OCI-LY1 (cell line): ENCODE measurements around the gene ST6GAL2.
A peak's percentile ranks its signal among the peaks of the same experiment; 100 is the strongest.

Experiments used
- H2AFZ ChIP-seq: fragments of 200-600 bp; sonication (generic), shearing (Covaris generic); 2 replicates; pipeline ENCODE4 v1.6.0; 2014; ENCODE audit warnings: antibody characterized with exemption, mild to moderate bottlenecking, low read length
- H3F3A ChIP-seq: fragments of 200-600 bp; sonication (generic), shearing (Covaris generic); 2 replicates; pipeline ENCODE4 v1.6.0; 2014; ENCODE audit warnings: mild to moderate bottlenecking, antibody characterized with exemption, low read length, moderate library complexity; ENCODE audit not compliant: insufficient read depth
- H3K27ac ChIP-seq: fragments of 200-600 bp; sonication (generic); 2 replicates; pipeline ENCODE4 v1.5.1; 2014; ENCODE audit warnings: low read length, mixed run types, mild to moderate bottlenecking, low read depth; ENCODE audit not compliant: poor library complexity, severe bottlenecking
- H3K27me3 ChIP-seq: fragments of 200-600 bp; sonication (generic); 2 replicates; pipeline ENCODE4 v1.6.0; 2014; ENCODE audit warnings: antibody characterized with exemption, mild to moderate bottlenecking, low read length, moderate library complexity; ENCODE audit not compliant: insufficient read depth
- H3K36me3 ChIP-seq: fragments of 200-600 bp; sonication (generic); 2 replicates; pipeline ENCODE4 v1.6.1; 2014; ENCODE audit warnings: mild to moderate bottlenecking, antibody characterized with exemption, low read length, moderate library complexity, mixed read lengths; ENCODE audit not compliant: insufficient read depth
- H3K4me1 ChIP-seq: fragments of 200-600 bp; sonication (generic); 2 replicates; pipeline ENCODE4 v1.5.1; 2014; ENCODE audit warnings: mild to moderate bottlenecking, low read length, moderate library complexity; ENCODE audit not compliant: insufficient read depth, severe bottlenecking
- H3K4me2 ChIP-seq: fragments of 200-600 bp; sonication (generic), shearing (Covaris generic); 2 replicates; pipeline ENCODE4 v1.6.1; 2014; ENCODE audit warnings: low read length
- H3K4me3 ChIP-seq: fragments of 200-600 bp; sonication (generic); 2 replicates; pipeline ENCODE4 v1.5.1; 2014; ENCODE audit warnings: low read length, low read depth, mild to moderate bottlenecking, mixed read lengths; ENCODE audit not compliant: poor library complexity, severe bottlenecking
- H3K79me2 ChIP-seq: fragments of 200-600 bp; shearing (Covaris generic); 2 replicates; pipeline ENCODE4 v1.6.1; 2016; ENCODE audit warnings: mixed run types, low read length, mixed read lengths; ENCODE audit not compliant: insufficient read depth
- H3K9ac ChIP-seq: fragments of 200-600 bp; sonication (generic), shearing (Covaris generic); 2 replicates; pipeline ENCODE4 v1.6.1; 2014; ENCODE audit warnings: mild to moderate bottlenecking, low read length, mixed read lengths
- H3K9me2 ChIP-seq: fragments of 200-600 bp; sonication (generic), shearing (Covaris generic); 2 replicates; pipeline ENCODE4 v1.6.1; 2014; ENCODE audit warnings: low read depth, mild to moderate bottlenecking, low read length, mixed read lengths
- H3K9me3 ChIP-seq: fragments of 200-600 bp; shearing (Covaris generic); 2 replicates; pipeline ENCODE4 v1.6.1; 2014; ENCODE audit warnings: low read length, mixed read lengths
- H4K20me1 ChIP-seq: fragments of 200-600 bp; sonication (generic), shearing (Covaris generic); 2 replicates; pipeline ENCODE4 v1.6.0; 2016; ENCODE audit warnings: mild to moderate bottlenecking, low read length; ENCODE audit not compliant: insufficient read depth
- EZH2 ChIP-seq: fragments of 200-600 bp; sonication (generic), shearing (Covaris generic); IDR thresholded peaks from 2 replicates; pipeline ENCODE4 v1.8.0; 2017; ENCODE audit warnings: borderline replicate concordance, mixed run types, mild to moderate bottlenecking, antibody characterized with exemption, low read length, moderate library complexity, mixed read lengths
- TF ChIP-seq, protein P1 (sequence below): fragments of 200-600 bp; sonication (generic), shearing (Covaris generic); IDR thresholded peaks from 2 replicates; pipeline ENCODE4 v1.5.1; 2017; ENCODE audit warnings: mild to moderate bottlenecking, antibody characterized with exemption, low read length, moderate library complexity, mixed read lengths

The ST6GAL2 gene

DNA sequence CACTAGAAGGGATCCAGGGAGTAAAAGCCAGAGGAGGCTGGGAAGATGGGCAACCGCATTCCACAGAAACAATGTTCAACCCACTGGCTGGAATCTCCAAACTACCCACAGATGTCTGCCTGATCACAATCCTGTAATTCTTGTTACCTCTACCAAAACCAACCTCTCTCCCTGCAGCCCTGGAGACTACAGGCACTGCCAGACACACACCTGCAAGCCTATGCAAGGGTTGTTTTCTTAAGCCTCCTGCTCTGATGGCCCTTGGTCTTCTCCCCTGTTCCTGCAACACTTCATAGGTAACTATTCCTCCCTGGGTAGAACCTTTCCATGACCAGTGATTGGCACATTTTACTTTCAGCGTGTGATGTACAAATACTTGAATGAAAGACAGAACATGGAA, 21.9 kb downstream of the ST6GAL2 start:
- H3K9ac ChIP-seq, result no peak overlapping the region
- no peaks in the 10 kb centered on the region for H3K27me3 ChIP-seq
- H3K79me2 ChIP-seq, result no peaks in the 10 kb centered on the region

DNA sequence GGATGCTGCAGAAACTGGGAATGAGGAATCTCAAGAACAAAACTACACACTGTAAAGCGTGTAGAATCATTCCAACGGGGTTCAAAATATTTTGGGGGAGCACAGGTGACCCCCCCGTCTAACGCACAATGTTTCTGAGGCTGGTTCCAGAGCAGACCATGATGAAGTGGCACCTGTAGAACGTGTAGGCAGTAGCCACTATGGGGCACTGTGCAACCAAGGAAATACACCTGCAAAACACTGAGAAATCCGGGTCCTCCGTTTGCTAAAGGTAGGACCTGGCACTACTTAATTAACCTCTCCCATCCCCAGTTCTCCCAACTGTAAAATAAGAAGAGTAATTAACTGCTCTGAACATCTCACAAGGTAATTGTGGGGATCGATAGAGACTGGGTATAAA, 22.6 kb downstream of the ST6GAL2 start:
- Histone ChIP-seq H3K4me1 (no peaks in the 10 kb centered on the region), H3K4me2 (no peak overlapping the region), H3K4me3 (no peak overlapping the region), H3K9me3 (no peaks in the 10 kb centered on the region), H3K9ac (no peak overlapping the region), H3K27me3 (no peaks in the 10 kb centered on the region), H3F3A (no peaks in the 10 kb centered on the region), H3K36me3 (no peaks in the 10 kb centered on the region), H2AFZ (no peak overlapping the region), H4K20me1 (no peaks in the 10 kb centered on the region), H3K9me2 (no peaks in the 10 kb centered on the region), H3K27ac (no peak overlapping the region), H3K79me2 (no peaks in the 10 kb centered on the region)
- no peak for TF ChIP-seq EZH2
- TF ChIP-seq, protein P1, sequence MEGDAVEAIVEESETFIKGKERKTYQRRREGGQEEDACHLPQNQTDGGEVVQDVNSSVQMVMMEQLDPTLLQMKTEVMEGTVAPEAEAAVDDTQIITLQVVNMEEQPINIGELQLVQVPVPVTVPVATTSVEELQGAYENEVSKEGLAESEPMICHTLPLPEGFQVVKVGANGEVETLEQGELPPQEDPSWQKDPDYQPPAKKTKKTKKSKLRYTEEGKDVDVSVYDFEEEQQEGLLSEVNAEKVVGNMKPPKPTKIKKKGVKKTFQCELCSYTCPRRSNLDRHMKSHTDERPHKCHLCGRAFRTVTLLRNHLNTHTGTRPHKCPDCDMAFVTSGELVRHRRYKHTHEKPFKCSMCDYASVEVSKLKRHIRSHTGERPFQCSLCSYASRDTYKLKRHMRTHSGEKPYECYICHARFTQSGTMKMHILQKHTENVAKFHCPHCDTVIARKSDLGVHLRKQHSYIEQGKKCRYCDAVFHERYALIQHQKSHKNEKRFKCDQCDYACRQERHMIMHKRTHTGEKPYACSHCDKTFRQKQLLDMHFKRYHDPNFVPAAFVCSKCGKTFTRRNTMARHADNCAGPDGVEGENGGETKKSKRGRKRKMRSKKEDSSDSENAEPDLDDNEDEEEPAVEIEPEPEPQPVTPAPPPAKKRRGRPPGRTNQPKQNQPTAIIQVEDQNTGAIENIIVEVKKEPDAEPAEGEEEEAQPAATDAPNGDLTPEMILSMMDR, result peak; percentile 34; the same call in 1 of the 2 replicates

More for the DNA sequence above, 21.9 kb downstream of the ST6GAL2 start:
- Histone ChIP-seq H3K27ac (no peak overlapping the region), H3K4me3 (no peak overlapping the region), H4K20me1 (no peaks in the 10 kb centered on the region), H3K4me2 (no peak overlapping the region), H3K9me3 (no peaks in the 10 kb centered on the region), H3K36me3 (no peaks in the 10 kb centered on the region), H3K4me1 (no peaks in the 10 kb centered on the region), H3K9me2 (no peaks in the 10 kb centered on the region), H3F3A (no peaks in the 10 kb centered on the region), H2AFZ (no peak overlapping the region)
- TF ChIP-seq, protein P1, result no peak
- no peak for TF ChIP-seq EZH2

DNA sequence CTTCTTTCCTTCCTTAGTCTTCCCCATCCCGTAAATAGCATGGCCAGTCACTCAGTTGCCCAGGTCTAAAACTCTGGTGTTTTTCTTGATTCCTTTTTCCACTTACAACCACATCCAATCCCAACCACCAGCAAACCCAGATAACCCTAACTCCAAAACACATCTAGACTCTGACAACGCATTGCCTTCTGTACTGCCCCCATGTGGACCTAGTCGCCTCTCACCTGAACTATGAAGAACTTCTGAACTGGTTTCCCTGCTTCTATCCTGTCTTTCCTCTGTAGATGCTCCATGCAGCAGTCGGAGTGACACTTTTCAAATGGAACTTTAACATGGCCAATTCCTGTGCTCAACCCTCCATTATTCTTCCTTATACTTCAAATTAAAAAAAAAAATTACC, 26.5 kb downstream of the ST6GAL2 start:
- Histone ChIP-seq H3K9ac (no peak overlapping the region), H3K9me3 (no peaks in the 10 kb centered on the region), H3K27ac (no peak overlapping the region), H3K4me1 (no peaks in the 10 kb centered on the region), H3K9me2 (no peaks in the 10 kb centered on the region), H3K79me2 (no peaks in the 10 kb centered on the region), H3F3A (no peaks in the 10 kb centered on the region), H2AFZ (no peak overlapping the region), H3K27me3 (no peaks in the 10 kb centered on the region), H3K4me3 (no peak overlapping the region), H4K20me1 (no peaks in the 10 kb centered on the region), H3K36me3 (no peaks in the 10 kb centered on the region), H3K4me2 (no peak overlapping the region)
- TF ChIP-seq EZH2, result no peak
- TF ChIP-seq, protein P1, result no peak
